NOMO-1 (cell line): ENCODE measurements around the gene TOPBP1.
"Not testable (repeated sequence)": the region's sequence is repeated elsewhere in the genome, so short reads cannot be mapped to it uniquely, and the experiment has no call there.

ENCODE experiments used
- DNase-seq, 2 experiments: peaks; one replicate each; lab custom pipeline; 2025; ENCODE audit not compliant: unreplicated experiment in 2 of 2; lab: John Stamatoyannopoulos, UW

The TOPBP1 gene

DNA sequence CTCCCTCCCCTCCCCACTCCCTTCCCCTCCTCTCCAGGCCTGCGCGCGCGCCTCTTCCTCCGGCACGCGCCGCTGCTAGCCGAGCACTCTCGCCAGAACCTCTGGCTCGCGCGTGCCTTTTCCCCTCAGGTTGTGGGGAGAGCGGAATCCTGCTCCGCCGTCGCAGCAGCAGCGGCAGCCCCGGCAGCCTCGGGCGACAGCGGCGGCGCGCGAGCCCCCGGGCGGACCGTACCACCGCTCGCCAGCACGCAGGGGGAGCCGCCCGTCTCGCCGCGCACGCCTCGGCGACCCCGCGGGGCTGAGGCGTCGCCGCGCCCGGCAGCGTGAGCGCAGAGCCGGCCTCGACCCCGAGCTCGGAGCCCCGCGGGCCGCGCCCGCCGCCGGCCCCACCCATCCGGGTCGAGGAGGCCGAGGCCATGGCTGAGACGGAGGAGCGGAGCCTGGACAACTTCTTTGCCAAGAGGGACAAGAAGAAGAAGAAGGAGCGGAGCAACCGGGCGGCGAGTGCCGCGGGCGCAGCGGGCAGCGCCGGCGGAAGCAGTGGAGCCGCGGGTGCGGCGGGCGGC is 88.0 kb downstream of the TOPBP1 start, which contains the start of gene CDV3:
Gene CDV3, plus strand, starts transcription at position 58 of the 566 bp plus-strand sequence. Its CDS starts 359 bp downstream, at position 417.
- no peak for DNase-seq

DNA sequence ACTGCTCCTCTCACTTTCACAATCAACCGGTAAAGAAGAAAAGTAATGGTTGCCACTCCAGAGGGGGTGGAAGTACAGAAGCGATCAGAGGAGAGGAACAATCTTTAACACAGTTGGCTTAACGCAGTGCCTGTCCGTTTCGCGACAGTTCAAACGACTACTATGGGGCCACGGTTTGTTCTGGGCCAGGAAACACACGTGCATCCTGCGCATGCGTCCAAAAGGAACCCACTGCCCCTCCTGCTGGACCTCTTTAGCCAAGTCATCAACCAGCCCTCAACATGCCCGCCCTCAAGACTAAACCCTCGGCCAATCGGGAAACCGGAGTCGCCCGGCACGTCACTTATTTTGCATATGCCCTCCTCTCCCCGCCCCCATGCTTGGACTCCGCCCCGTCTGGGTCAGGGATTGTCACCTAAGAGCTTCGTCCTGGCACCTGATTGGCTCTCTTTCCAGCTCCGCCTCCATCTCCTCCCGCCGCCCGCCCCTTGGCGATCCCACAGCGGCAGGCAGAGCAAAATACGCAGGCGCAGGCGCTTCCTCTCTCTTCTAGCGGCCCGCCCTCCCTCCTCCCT is 88.6 kb downstream of the TOPBP1 start:
- DNase-seq, result no peak

DNA sequence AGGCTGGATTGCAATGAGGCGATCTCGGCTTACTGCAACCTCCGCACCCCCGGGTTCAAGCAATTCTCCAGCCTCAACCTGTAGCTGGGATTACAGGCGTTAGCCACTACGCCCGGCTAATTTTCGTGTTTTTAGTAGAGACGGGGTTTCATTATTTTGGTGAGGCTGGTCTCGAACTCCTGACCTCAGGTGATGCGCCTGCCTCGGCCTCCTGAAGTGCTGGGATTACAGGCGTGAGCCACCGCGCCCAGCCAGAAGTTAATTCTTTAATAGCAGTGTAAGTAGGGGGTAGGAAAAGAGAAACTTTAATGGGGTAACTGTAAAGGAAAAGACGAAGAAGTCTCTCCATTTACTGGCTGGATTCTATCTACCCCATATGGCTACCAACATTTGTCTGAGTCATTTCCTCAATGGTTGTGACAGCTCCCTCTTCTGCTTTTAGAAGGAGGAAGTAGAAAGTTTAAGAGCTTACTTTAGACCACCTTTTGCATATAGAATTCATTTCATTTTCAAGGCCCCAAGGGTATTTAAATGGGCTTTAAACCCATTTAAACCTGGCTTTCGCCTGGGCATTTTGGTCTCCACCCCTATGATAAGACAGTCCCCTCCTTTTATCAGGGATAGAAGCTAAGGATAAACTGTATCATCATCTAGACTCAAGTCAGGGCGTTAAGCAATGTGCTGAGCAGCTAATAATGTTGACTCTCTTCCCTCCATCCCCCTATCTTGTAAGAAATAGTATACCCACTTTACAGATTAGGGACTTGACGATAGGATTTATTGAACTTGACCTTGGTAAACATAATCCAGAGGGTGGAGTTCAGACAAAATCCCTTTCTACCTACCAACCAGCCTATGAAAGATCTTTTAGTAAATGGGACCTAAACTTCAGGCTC is 89.3 kb downstream of the TOPBP1 start:
- no peak for DNase-seq

DNA sequence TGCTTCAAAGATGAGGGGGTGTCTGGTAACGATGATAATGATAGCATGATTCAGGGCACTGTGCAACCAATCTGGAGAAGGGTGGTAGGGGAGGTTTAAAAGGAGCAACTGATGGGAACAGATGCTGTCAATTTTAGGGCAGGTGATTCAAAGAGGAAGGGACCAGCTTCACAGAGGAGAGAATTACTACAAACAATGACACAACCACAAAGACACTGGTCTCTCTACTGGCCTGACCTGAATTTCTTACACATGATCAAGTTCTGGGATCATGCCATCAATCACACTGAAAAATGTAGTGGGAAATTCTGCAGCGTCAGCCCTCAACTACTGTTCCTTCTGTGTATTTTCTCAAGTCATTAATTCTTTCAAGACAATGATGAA is 90.8 kb downstream of the TOPBP1 start:
- no peak for DNase-seq

DNA sequence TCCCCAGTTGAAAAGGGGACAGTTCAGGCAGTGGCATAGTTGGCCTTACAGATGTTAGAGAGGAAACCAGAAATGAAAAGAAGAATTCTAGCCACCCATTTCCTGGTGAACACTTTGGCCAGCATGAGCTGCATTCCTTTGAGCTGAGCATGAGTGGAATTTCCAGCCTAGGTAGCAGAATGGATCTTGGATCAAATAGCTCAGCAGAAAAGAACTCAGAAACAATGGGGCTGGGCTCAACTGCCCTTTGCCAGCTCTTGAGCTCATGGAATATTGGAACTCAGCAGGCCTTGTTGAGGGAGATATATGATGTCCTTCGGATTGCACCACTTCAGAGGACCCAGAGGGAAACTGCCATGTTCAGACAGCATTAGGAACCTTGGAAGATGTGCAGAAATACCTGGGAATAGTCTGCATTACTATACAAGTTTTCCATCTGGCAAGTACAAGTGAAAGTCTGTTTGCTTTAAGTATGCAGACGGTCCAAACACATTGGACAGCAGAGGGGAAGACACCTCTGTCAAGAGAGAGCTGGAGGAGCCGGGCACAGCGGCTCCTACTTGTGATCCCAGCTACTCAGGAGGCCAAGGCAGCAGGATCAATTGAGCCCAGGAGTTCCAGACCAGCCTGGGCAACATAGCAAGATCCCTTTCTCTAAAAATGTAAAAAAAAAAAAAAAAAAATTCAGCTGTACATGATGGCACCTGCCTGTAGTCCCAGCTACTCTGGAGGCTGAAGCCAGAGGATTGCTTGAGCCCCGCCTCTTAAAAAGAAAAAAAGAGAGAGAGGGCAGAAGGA is 91.4 kb downstream of the TOPBP1 start:
- DNase-seq, result no peak

DNA sequence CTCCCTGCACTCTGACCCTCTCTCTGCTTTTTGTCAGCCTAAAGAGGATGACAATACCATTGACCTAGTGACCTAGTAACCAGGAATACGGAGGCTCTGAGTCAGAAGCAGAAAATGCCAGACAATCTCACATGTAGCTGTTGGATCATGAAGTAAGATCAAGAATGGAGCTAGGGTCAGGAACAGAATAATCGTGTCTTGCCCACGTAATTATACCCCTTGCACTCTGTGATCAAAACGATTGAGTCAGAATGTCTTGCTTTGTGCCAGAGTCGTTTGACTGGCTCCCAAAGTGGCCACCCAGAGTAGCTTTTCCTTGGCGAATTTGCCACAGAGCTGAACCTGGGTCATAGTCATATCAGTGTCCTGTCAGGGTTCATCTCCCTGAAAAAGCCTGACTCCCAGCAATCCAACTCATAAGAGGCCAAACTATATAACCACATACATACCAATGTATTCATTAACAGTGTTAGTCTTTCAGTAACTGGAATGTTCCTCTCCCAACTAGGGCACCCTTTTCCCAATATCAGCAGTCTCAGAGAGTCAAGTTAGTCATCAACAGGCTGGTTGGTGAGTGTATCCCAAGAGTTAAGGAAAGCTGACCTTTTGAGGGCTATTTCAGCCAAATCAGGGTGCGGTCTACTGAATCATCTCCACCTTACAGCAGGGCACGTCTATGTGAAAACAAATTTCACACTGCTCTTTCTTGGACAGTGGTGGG is 93.3 kb downstream of the TOPBP1 start:
- DNase-seq, result no peak

DNA sequence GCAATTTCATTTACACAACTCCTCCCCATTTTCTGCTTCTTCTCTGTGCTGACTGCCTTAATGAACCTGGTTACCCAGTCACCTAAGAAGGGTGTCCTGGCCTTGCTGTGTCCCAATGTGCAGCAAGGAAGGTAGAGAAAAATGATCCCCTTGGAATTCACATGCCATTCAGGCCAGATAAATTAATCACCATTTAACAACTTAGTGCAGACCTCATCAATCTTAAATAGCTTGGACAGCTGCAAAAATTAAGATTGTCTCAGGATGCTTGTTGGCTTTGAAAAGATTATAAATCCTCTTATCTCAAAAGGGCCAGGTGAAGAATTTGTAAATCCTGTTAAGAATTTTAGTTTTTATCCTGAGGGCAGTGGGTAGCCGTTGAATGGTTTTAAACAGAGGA is 97.9 kb downstream of the TOPBP1 start:
- DNase-seq, result no peak

DNA sequence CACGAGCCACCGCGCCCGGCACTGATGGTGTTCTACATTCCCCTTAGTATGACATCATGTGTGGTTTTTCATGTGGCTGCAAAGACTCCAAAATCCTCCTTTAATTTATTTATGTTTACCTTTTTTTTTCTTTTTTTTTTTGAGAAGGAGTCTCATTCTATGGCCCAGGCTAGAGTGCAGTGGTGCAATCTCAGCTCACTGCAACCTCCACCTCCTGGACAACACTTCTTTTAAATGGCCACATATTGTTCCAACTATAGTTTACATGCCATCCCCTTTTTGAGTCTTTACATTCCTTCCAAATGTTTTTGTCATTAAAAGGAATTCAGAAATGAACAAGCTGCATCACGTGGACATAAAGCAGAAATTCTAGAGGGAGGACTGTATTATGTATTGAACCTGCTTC is 98.6 kb downstream of the TOPBP1 start:
- DNase-seq, result no peak

DNA sequence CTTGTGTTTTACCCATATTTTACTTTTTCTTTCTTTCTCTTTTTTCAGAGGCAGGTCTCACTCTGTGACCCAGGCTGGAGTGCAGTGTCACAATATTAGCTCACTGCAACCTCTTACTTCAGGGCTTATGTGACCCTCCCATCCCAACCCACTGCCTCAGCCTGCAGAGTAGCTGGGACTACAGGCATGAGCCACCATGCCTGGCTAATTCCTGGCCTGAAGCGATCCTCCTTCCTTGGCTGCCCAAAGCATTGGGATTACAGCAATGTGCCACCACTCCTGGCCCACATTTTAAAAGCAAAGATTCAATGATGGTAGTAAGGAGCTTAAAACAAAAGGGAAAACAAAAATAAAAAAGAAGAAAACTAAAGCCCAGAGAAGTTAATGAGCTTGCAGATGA is 99.4 kb downstream of the TOPBP1 start:
- DNase-seq, result no peak

DNA sequence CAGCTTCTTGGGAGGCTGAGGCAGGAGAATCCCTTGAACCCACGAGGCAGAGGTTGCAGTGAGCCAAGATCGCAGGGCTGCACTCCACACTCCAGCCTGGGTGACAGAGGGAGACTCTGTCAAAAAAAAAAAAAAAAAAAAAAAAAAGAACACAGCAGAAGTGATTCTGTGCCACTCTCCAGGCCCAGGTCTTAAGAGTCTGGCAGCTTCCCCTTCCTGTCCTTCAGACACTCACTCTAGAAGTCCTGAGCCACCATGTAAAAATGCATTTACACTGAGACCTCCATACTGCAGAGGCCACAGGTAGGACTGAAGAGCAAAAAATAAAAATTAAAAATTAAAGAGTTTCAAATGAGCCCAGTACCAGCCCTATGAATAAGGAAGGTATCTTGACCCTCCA is 100.1 kb downstream of the TOPBP1 start:
- no peak for DNase-seq

DNA sequence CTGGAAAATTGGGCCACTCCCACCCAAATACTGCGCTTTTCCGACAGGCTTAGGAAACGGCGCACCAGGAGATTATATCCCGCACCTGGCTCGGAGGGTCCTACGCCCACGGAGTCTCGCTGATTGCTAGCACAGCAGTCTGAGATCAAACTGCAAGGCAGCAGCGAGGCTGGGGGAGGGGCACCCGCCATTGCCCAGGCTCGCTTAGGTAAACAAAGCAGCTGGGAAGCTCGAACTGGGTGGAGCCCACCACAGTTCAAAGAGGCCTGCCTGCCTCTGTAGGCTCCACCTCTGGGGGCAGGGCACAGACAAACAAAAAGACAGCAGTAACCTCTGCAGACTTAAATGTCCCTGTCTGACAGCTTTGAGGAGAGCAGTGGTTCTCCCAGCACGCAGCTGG is 110.2 kb downstream of the TOPBP1 start:
- not testable (repeated sequence) for DNase-seq
